Fibroblast of pulmonary artery (primary cell): ENCODE measurements around the gene GRIFIN.

Experiments
- DNase-seq: peaks from one replicate; pipeline ENCODE4 v3.0.0-alpha.2; 2010; ENCODE audit warnings: low read depth
- H3K4me3 ChIP-seq: replicated peaks from 2 replicates; pipeline ENCODE4 v1.5.1; 2011; ENCODE audit warnings: low read depth, mild to moderate bottlenecking, control low read depth, low read length, moderate library complexity
- TF ChIP-seq, protein P1 (sequence below): IDR thresholded peaks from 2 replicates; pipeline ENCODE4 v1.5.1; 2011; ENCODE audit warnings: mild to moderate bottlenecking, control low read depth, low read length, inconsistent platforms; ENCODE audit errors: missing control alignments

GRIFIN gene

DNA sequence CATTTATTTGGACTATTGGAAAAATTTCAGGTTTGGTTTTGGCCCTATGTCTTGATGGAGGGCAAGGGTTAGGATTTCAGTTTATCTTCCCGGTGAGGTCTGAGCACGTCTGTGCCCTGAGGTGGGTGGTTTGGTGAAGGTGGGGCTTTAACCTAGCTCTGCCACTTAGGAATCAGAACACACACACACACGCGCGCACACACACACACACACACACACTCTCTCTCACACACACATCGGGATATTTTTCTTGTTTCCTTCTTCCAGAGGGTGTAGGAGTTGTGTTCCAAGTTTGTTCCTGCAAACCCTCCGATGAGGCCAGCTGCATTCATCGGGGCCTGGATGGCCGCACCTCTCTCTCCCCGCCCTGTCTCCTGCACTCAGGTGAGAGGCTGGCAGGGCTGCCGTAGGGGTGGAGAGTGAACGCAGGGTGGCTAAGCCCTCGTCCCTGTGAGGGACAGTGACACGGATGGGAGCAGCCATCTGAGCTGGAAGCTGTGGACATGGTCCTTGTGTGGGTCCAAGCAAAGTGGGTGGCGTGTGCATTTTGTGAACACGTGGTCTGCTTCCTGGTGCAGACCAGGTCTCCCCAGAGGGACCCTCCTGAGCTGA, 38.6 kb downstream of the GRIFIN start:
- TF ChIP-seq, protein P1, sequence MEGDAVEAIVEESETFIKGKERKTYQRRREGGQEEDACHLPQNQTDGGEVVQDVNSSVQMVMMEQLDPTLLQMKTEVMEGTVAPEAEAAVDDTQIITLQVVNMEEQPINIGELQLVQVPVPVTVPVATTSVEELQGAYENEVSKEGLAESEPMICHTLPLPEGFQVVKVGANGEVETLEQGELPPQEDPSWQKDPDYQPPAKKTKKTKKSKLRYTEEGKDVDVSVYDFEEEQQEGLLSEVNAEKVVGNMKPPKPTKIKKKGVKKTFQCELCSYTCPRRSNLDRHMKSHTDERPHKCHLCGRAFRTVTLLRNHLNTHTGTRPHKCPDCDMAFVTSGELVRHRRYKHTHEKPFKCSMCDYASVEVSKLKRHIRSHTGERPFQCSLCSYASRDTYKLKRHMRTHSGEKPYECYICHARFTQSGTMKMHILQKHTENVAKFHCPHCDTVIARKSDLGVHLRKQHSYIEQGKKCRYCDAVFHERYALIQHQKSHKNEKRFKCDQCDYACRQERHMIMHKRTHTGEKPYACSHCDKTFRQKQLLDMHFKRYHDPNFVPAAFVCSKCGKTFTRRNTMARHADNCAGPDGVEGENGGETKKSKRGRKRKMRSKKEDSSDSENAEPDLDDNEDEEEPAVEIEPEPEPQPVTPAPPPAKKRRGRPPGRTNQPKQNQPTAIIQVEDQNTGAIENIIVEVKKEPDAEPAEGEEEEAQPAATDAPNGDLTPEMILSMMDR = no peak
- H3K4me3 ChIP-seq = no peak overlapping the region
- DNase-seq = no peak

DNA sequence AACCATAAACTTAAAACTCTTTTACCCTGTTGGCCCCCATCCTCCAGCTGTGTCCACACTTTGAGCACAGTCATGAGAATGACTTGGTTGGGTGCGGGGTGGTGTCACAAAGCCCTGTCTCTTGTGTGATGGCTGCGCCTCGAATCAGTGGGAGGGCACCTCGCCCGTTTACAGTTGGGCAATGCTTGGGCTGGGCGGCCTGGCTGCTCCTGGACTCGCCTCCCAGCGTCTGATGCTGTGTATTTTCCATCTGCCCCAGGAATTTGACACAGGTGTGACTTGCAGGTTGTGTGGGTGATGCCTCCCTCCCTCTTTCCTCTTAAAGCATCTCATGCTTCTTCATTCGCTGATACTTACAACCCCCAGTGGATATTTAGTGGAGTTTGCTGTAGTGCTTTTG, 39.1 kb downstream of the GRIFIN start:
- no peak for DNase-seq
- TF ChIP-seq, protein P1 = no peak
- H3K4me3 ChIP-seq = no peak overlapping the region

DNA sequence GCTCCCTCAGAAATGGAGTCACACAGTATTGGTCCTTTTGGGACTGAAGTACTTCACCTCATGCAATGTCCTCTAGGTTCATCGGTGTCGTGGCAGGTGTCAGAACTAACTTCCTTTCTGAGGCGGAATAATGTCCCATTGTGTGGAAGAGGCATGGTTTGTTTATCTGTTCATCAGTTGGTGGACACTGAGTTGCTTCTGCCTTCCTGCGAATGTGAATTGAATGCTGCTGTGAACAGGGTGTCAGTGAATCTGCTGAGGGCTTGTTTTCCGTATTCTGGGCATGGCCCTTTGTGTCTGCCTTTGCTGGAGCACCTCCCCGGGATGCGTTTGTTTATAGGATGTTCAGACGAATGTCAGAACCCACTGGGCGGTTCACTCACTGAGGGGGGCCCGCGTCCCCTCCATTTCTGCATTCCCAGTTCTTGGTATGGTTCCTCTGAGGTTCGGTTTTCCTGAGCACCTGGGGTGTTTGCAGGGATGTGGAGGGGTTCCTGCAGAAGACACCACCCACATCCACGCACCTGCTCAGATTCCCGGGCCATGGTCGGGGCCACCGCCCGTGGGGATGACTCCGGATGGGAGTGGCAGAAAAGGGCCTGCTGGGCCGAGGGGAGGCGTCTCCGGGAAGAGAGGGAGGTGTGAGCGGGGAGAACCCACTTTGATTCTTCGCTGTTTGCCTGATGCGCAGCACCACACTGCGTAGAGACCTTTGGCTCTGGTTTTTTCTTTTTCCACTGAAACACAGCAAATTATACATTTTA, 39.7 kb downstream of the GRIFIN start:
- no peak overlapping the region for H3K4me3 ChIP-seq
- DNase-seq = no peak
- TF ChIP-seq, protein P1 = no peak

DNA sequence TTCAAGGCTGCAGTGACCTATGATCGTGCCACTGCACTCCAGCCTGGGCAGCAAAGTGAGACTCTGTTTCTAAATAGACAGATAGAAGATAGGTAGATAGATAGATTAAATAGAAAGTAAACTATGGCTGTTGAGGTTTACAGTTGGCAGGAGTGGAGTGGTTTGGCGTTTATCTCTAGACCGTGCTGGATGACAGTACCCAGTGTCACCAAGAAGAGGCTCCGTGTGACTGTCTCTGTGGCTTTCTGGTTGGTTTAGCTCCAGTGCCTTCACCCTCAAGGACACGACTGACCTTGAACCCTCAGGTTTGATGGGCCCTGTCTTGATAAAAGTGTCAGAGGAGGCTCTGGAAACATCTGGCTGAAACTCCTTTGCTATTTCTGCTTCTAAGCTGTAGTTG, 41.1 kb downstream of the GRIFIN start:
- no peak overlapping the region for H3K4me3 ChIP-seq
- TF ChIP-seq, protein P1 = no peak
- DNase-seq = no peak

DNA sequence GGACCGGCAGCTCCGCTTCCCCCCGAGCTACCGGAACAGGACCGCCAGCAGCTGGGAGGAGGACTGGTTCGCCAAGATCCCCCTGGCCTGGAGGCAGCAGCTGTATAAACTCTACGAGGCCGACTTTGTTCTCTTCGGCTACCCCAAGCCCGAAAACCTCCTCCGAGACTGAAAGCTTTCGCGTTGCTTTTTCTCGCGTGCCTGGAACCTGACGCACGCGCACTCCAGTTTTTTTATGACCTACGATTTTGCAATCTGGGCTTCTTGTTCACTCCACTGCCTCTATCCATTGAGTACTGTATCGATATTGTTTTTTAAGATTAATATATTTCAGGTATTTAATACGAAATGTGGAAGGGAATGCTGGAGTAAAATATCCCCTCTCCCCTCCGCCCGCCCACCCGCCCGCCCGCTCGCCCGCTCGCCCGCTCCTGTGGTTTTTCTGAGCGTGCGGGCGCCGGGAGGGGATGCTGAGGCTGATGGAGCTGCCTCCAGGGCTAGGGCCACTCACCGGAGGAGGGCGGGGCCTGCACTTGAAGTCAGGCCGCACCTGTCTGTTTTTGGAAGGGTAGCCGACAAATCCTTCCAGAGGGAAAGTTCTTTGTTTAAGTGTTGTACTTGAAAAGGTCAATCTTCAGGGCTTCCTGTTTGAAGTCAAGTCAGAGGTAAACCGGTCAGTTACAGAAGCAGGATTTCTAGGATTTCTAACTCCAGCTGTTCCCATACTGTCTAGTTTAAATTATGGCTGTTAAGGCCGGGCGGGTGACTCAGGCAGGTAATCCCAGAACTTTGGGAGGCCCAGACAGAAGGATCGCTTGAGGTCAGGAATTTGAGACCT, 42.3 kb downstream of the GRIFIN start:
- no peak overlapping the region for H3K4me3 ChIP-seq
- DNase-seq = no peak
- TF ChIP-seq, protein P1 = no peak

DNA sequence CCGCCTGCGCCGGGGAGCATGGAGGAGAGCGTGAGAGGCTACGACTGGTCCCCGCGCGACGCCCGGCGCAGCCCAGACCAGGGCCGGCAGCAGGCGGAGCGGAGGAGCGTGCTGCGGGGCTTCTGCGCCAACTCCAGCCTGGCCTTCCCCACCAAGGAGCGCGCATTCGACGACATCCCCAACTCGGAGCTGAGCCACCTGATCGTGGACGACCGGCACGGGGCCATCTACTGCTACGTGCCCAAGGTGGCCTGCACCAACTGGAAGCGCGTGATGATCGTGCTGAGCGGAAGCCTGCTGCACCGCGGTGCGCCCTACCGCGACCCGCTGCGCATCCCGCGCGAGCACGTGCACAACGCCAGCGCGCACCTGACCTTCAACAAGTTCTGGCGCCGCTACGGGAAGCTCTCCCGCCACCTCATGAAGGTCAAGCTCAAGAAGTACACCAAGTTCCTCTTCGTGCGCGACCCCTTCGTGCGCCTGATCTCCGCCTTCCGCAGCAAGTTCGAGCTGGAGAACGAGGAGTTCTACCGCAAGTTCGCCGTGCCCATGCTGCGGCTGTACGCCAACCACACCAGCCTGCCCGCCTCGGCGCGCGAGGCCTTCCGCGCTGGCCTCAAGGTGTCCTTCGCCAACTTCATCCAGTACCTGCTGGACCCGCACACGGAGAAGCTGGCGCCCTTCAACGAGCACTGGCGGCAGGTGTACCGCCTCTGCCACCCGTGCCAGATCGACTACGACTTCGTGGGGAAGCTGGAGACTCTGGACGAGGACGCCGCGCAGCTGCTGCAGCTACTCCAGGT, 43.1 kb downstream of the GRIFIN start:
- DNase-seq = no peak
- TF ChIP-seq, protein P1 = no peak
- H3K4me3 ChIP-seq = no peak overlapping the region
